Activated CD4-positive, CD25-positive, alpha-beta regulatory T cell treated with anti-CD3 and anti-CD28 coated beads, Interleukin-2, amount 50 U/mL, for 24 hours (primary cell): Measurements from ENCODE around the gene FERMT1.

Experiments
- ATAC-seq, 2 donors: fragments of 150-1000 bp; cut with Tn5 transposase; one replicate each; pipeline ENCODE4 v1.10.0; 2021; ENCODE audit warnings: mild to moderate bottlenecking in 1 of 2, moderate library complexity in 1 of 2

The FERMT1 gene

GRCh38 chr20:6122873-6123648, at the start of gene FERMT1:
TSS of gene FERMT1 (minus strand) at chr20:6123030. CDS start at chr20:6119554, 3,476 bp downstream.
- ATAC-seq: peak; percentile 46 to 60

- no peak for ATAC-seq
These were observed 46.4 kb upstream of the FERMT1 start for GRCh38 chr20:6169251-6169650.

GRCh38 chr20:6168204-6168603, 45.4 kb upstream of the FERMT1 start:
- ATAC-seq: no peak

- ATAC-seq: no peak
These were observed 42.5 kb upstream of the FERMT1 start for GRCh38 chr20:6165346-6165745.

- ATAC-seq: no peak
These were observed 41.9 kb upstream of the FERMT1 start for GRCh38 chr20:6164421-6165341.

- ATAC-seq: no peak
These were observed 37.9 kb upstream of the FERMT1 start for GRCh38 chr20:6160736-6161135.

- ATAC-seq: no peak
These were observed 34.5 kb upstream of the FERMT1 start for GRCh38 chr20:6157345-6157744.

GRCh38 chr20:6152777-6153176, 29.9 kb upstream of the FERMT1 start:
- ATAC-seq: no peak

- no peak for ATAC-seq
These were observed 25.2 kb upstream of the FERMT1 start for GRCh38 chr20:6148073-6148472.

- ATAC-seq: no peak
These were observed 19.6 kb upstream of the FERMT1 start for GRCh38 chr20:6142348-6142993.

GRCh38 chr20:6140947-6141346, 18.1 kb upstream of the FERMT1 start:
- no peak for ATAC-seq

GRCh38 chr20:6135347-6135746, 12.5 kb upstream of the FERMT1 start:
- no peak for ATAC-seq

- ATAC-seq: no peak
These were observed 11.8 kb upstream of the FERMT1 start for GRCh38 chr20:6134592-6134991.

- ATAC-seq: no peak
These were observed 7.2 kb upstream of the FERMT1 start for GRCh38 chr20:6130045-6130444.

GRCh38 chr20:6127825-6128224, 5.0 kb upstream of the FERMT1 start:
- no peak for ATAC-seq

GRCh38 chr20:6126846-6127245, 4.0 kb upstream of the FERMT1 start:
- no peak for ATAC-seq

- no peak for ATAC-seq
These were observed 802 bp upstream of the FERMT1 start for GRCh38 chr20:6123649-6124014.

- no peak for ATAC-seq
These were observed 538 bp downstream of the FERMT1 start for GRCh38 chr20:6122111-6122872.

GRCh38 chr20:6121504-6121903, 1.3 kb downstream of the FERMT1 start:
- ATAC-seq: no peak

- no peak for ATAC-seq
These were observed 2.3 kb downstream of the FERMT1 start for GRCh38 chr20:6120491-6120988.

GRCh38 chr20:6116758-6117157, 6.1 kb downstream of the FERMT1 start:
- no peak for ATAC-seq

- ATAC-seq: no peak
These were observed 7.5 kb downstream of the FERMT1 start for GRCh38 chr20:6115221-6115895.
